Hepatocyte (in vitro differentiated cells): Measurements from ENCODE around the gene MMP19. TPM values are rescaled to one million over a fixed set of nuclear protein-coding genes. Genes with fewer than 3 reads are reported as not detected.
"Not testable (repeated sequence)": the region's sequence is repeated elsewhere in the genome, so short reads cannot be mapped to it uniquely, and the experiment has no call there.

Experiments
- DNase-seq: peaks from one replicate; pipeline ENCODE4 v3.0.0-alpha.2; 2016; ENCODE audit warnings: low spot score
- H2AFZ ChIP-seq: fragments of 200-600 bp; sonication (generic); 2 replicates; pipeline ENCODE4 v1.6.0; 2016; ENCODE audit warnings: antibody characterized with exemption, mild to moderate bottlenecking
- H3K27ac ChIP-seq: fragments of 200-600 bp; sonication (generic); 2 replicates; pipeline ENCODE4 v1.5.1; 2016; ENCODE audit warnings: mild to moderate bottlenecking
- H3K27me3 ChIP-seq: fragments of 200-600 bp; sonication (generic); 2 replicates; pipeline ENCODE4 v1.6.1; 2016
- H3K36me3 ChIP-seq: fragments of 200-600 bp; sonication (generic); replicated peaks from 2 replicates; pipeline ENCODE4 v1.5.1; 2016; ENCODE audit warnings: low read depth; ENCODE audit not compliant: insufficient read depth
- H3K4me1 ChIP-seq: fragments of 200-600 bp; sonication (generic); 2 replicates; pipeline ENCODE4 v1.5.1; 2016; ENCODE audit warnings: mild to moderate bottlenecking, moderate library complexity; ENCODE audit not compliant: insufficient read depth
- H3K4me2 ChIP-seq: fragments of 200-600 bp; sonication (generic); 2 replicates; pipeline ENCODE4 v1.6.0; 2016
- H3K4me3 ChIP-seq: fragments of 200-600 bp; sonication (generic); 2 replicates; pipeline ENCODE4 v1.5.1; 2016; ENCODE audit warnings: mild to moderate bottlenecking
- H3K79me2 ChIP-seq: fragments of 200-600 bp; sonication (generic); 2 replicates; pipeline ENCODE4 v1.6.0; 2017; ENCODE audit warnings: mild to moderate bottlenecking
- H3K9me2 ChIP-seq: fragments of 200-600 bp; sonication (generic); replicated peaks from 2 replicates; pipeline ENCODE4 v1.6.0; 2017; ENCODE audit warnings: mild to moderate bottlenecking; ENCODE audit not compliant: insufficient read depth
- H3K9me3 ChIP-seq: fragments of 200-600 bp; sonication (generic); 2 replicates; pipeline ENCODE4 v1.5.1; 2016; ENCODE audit warnings: low read depth, mild to moderate bottlenecking
- H4K20me1 ChIP-seq: fragments of 200-600 bp; sonication (generic); 2 replicates; pipeline ENCODE4 v1.6.0; 2016; ENCODE audit warnings: mild to moderate bottlenecking; ENCODE audit not compliant: insufficient read depth, poor library complexity, severe bottlenecking
- EZH2 ChIP-seq: fragments of 200-600 bp; sonication (generic); IDR thresholded peaks from 2 replicates; pipeline ENCODE4 v1.6.1; 2016; ENCODE audit warnings: antibody characterized with exemption, mild to moderate bottlenecking, borderline replicate concordance
- EZH2phosphoT487 ChIP-seq: fragments of 200-600 bp; sonication (generic); IDR thresholded peaks from one replicate; pipeline ENCODE4 v1.6.1; 2018; ENCODE audit warnings: antibody characterized with exemption, mild to moderate bottlenecking, low read depth, moderate library complexity; ENCODE audit not compliant: unreplicated experiment, severe bottlenecking
- whole genome bisulfite sequencing: methylation state at CpG from one replicate; pipeline ENCODE4 v1.1.6; 2016; ENCODE audit warnings: low lambda C conversion rate; ENCODE audit errors: missing lambda C conversion rate; 5-methylcytosine and 5-hydroxymethylcytosine counted together
- polyA plus RNA-seq: library from polyadenylated mRNA; unstranded; fragments of >200 nt; fragmentation: Nextera tagmentation; extraction: Ambion mirVana; gene quantifications from 2 replicates; pipeline ENCODE4 v1.2.1, GENCODE V29; 2016
- total RNA-seq: library from RNA; depleted of rRNA; stranded (reverse); fragments of >200 nt; gene quantifications from 2 replicates; pipeline ENCODE4 v1.2.3, GENCODE V29; 2014
- TF ChIP-seq, protein P1 (sequence below): fragments of 200-600 bp; sonication (generic); IDR thresholded peaks from 2 replicates; pipeline ENCODE4 v1.5.1; 2016; ENCODE audit warnings: antibody characterized with exemption, mild to moderate bottlenecking; ENCODE audit not compliant: poor library complexity

The MMP19 gene
- total and polyA plus RNA-seq, 2 experiments from 2014 or later: 6.4 to 10.8 TPM

DNA sequence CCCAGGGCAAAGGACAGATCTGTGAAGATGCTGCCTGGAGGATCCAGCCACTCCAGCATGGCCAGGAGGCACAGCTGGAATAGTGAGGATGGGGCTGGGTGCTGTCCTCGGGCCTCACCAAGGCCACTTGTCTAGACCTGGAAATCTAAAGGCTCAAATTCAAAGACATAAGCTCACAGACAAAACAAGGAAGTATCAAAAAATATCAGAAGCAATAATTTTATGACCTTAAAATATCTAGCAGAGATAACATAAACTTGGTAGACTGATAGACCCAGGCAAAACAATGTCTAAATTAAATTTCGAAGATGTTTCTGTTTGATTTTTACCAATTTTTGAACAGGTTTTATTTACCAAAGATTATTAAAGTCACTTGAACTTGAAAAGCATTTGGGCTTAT lies 22.6 kb upstream of the MMP19 start:
- Histone ChIP-seq H3K4me2 (no peak overlapping the region), H3K27me3 (no peaks in the 10 kb centered on the region), H2AFZ (no peak overlapping the region), H3K9me2 (no peaks in the 10 kb centered on the region), H3K4me1 (no peaks in the 10 kb centered on the region), H3K9me3 (no peaks in the 10 kb centered on the region), H3K79me2 (no peaks in the 10 kb centered on the region), H4K20me1 (no peaks in the 10 kb centered on the region), H3K36me3 (no peaks in the 10 kb centered on the region), H3K4me3 (no peak overlapping the region), H3K27ac (no peak overlapping the region)
- WGBS: 93% methylated on average over 2 of the region's 2 CpGs
- TF ChIP-seq, protein P1, sequence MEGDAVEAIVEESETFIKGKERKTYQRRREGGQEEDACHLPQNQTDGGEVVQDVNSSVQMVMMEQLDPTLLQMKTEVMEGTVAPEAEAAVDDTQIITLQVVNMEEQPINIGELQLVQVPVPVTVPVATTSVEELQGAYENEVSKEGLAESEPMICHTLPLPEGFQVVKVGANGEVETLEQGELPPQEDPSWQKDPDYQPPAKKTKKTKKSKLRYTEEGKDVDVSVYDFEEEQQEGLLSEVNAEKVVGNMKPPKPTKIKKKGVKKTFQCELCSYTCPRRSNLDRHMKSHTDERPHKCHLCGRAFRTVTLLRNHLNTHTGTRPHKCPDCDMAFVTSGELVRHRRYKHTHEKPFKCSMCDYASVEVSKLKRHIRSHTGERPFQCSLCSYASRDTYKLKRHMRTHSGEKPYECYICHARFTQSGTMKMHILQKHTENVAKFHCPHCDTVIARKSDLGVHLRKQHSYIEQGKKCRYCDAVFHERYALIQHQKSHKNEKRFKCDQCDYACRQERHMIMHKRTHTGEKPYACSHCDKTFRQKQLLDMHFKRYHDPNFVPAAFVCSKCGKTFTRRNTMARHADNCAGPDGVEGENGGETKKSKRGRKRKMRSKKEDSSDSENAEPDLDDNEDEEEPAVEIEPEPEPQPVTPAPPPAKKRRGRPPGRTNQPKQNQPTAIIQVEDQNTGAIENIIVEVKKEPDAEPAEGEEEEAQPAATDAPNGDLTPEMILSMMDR: no peak
- TF ChIP-seq EZH2phosphoT487 (no peak), EZH2 (no peak)
- no peak for DNase-seq

DNA sequence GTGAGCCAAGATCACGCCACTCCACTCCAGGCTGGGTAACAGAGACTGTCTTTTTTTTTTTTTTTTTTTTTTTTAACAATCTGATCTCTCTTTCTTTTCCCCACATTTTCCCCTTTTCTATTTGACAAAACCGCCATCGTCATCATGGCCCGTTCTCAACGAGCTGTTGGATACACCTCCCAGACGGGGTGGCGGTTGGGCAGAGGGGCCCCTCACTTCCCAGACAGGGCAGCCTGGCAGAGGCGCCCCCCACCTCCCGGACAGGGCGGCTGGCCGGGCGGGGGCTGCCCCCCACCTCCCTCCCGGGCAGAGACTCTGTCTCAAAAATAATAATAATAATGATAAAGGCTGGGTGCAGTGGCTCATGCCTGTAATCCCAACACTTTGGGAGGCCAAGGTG lies 20.2 kb upstream of the MMP19 start:
- WGBS: 96% methylated on average over 13 of the region's 13 CpGs
- not testable (repeated sequence) for H3K9me2 ChIP-seq, H3K27me3 ChIP-seq, H3K27ac ChIP-seq, H3K4me1 ChIP-seq, H3K4me2 ChIP-seq, DNase-seq, H4K20me1 ChIP-seq, H2AFZ ChIP-seq, H3K4me3 ChIP-seq, H3K9me3 ChIP-seq, H3K36me3 ChIP-seq, H3K79me2 ChIP-seq

DNA sequence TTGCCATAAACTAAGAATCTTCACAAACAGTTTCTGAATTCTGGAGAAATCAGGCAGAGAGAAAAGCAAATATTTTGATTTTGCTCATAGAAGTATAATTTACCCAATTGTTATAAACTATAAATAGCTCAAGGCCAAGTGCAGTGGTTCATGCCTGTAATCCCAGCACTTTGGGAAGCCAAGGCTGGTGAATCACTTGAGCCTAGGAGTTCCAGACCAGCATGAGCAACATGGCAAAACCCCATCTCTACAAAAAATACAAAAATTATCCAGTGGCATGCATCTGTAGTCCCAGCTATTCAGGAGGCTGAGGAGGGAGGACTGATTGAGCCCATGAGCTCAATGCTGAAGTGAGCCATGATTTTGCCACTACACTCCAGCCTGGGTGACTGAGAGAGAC lies 19.6 kb upstream of the MMP19 start:
- no peak for DNase-seq
- Histone ChIP-seq H3K4me2 (no peak overlapping the region), H3K4me3 (no peak overlapping the region), H3K9me2 (no peaks in the 10 kb centered on the region), H3K36me3 (no peaks in the 10 kb centered on the region), H3K27me3 (no peaks in the 10 kb centered on the region), H3K27ac (no peak overlapping the region), H3K79me2 (no peaks in the 10 kb centered on the region), H3K9me3 (no peaks in the 10 kb centered on the region), H4K20me1 (no peaks in the 10 kb centered on the region), H2AFZ (no peak overlapping the region), H3K4me1 (no peaks in the 10 kb centered on the region)
- TF ChIP-seq EZH2phosphoT487 (no peak), EZH2 (no peak)
- TF ChIP-seq, protein P1: no peak

DNA sequence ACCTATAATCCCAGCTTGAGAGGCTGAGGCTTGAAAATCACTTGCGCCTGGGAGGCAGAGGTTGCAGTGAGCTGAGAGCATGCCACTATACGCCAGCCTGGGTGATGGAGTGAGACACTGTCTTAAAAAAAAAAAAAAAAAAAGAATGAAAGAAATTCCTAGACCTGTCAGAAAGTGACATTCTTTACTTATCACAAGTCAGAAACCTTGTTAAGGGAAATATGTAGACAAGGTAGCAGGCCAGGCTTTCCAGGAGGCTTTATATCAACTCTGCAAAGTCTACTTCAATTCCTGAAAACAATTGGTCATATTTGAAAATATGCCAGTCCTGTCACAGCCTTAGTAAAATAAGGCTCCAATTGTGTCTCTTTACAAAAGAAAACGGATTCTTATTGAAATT lies 19.1 kb upstream of the MMP19 start:
- no peaks in the 10 kb centered on the region for H3K36me3 ChIP-seq
- TF ChIP-seq EZH2 (no peak), EZH2phosphoT487 (no peak)
- TF ChIP-seq, protein P1: no peak
- WGBS: 89% methylated on average over 3 of the region's 3 CpGs
- no peak overlapping the region for H2AFZ ChIP-seq
- no peak overlapping the region for H3K4me3 ChIP-seq
- H3K4me1 ChIP-seq: no peaks in the 10 kb centered on the region
- H3K9me2 ChIP-seq: no peaks in the 10 kb centered on the region
- no peaks in the 10 kb centered on the region for H3K79me2 ChIP-seq
- no peak overlapping the region for H3K27ac ChIP-seq
- no peak overlapping the region for H3K4me2 ChIP-seq
- no peaks in the 10 kb centered on the region for H3K9me3 ChIP-seq
- no peaks in the 10 kb centered on the region for H4K20me1 ChIP-seq
- DNase-seq: no peak
- H3K27me3 ChIP-seq: no peaks in the 10 kb centered on the region
